Fibroblast of lung (primary cell): ENCODE results near the gene SEC23B.

Source experiments
- CTCF ChIP-seq, 2 donors: IDR thresholded peaks in 1 of 2; conservative IDR thresholded peaks in 1 of 2; 1 replicate in 1 of 2; 2 replicates in 1 of 2; pipeline ENCODE4 v1.5.1; 2011 to 2012; ENCODE audit warnings: low read length in 2 of 2, control low read depth in 1 of 2, inconsistent platforms in 1 of 2, low read depth in 1 of 2, mild to moderate bottlenecking in 1 of 2
- EZH2 ChIP-seq: IDR thresholded peaks from 2 replicates; pipeline ENCODE4 v1.5.1; 2012; ENCODE audit warnings: low read length, control low read depth, mild to moderate bottlenecking; ENCODE audit errors: missing control alignments

DNA sequence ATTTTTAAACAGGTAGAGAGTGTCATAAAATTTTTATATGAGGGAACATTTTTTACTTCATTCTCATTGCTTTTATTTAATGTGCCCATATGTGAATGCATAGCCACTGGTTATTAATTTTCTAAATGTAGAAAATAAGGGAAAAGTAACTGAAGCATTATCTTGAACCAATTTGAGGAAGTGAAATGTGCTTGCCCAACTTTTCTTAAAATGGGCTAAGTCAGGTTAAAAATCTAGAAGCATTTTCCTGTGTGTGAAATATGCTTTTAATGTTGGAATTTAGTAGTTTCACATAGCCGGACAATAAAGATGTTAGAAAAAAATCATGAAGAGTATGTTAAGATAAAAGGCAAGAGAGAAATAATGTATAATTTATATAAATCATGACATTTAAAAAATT is 3.8 kb downstream of the SEC23B start:
- TF ChIP-seq CTCF (conservative IDR thresholded peaks at IDR 0.05 in 1 of 2, IDR thresholded peaks at IDR 0.05 in 1 of 2; ENCODE audit: low read depth in 1 of 2, low read length in 2 of 2) = no peak
- TF ChIP-seq EZH2 = no peak
